HL-60 (cell line): Measurements from ENCODE around the gene BRD8.

Source experiments
- TF ChIP-seq, protein P1 (sequence below): IDR thresholded peaks from one replicate; pipeline ENCODE4 v1.5.1; 2011; ENCODE audit warnings: low read length, control low read depth, inconsistent platforms; ENCODE audit not compliant: insufficient read depth
- TF ChIP-seq, protein P2 (sequence below): IDR thresholded peaks from 2 replicates; pipeline ENCODE4 v1.6.1; 2012; ENCODE audit warnings: low read depth; ENCODE audit not compliant: insufficient replicate concordance

DNA sequence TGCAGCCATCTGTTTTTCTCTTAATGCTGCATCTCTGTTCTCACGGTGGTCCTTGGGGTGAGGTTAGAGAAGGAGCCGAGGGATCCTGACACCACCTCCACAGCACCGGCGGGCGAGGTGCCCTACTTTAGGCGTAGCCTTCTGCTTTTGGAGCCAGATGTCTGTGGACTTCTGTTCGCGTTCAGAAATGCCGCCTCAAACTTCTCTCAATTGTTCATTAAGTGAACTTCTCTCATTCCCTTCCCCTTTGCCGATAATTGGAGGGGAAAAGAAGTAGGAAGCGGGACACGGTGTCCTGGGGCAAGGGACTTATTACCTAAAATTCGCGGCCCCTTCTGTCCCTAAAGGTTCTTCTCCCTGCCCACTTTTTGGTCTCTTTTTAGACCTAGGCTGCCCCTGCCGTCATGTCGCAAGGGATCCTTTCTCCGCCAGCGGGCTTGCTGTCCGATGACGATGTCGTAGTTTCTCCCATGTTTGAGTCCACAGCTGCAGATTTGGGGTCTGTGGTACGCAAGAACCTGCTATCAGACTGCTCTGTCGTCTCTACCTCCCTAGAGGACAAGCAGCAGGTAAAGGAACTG lies 937 bp upstream of the BRD8 start:
- TF ChIP-seq, protein P1, sequence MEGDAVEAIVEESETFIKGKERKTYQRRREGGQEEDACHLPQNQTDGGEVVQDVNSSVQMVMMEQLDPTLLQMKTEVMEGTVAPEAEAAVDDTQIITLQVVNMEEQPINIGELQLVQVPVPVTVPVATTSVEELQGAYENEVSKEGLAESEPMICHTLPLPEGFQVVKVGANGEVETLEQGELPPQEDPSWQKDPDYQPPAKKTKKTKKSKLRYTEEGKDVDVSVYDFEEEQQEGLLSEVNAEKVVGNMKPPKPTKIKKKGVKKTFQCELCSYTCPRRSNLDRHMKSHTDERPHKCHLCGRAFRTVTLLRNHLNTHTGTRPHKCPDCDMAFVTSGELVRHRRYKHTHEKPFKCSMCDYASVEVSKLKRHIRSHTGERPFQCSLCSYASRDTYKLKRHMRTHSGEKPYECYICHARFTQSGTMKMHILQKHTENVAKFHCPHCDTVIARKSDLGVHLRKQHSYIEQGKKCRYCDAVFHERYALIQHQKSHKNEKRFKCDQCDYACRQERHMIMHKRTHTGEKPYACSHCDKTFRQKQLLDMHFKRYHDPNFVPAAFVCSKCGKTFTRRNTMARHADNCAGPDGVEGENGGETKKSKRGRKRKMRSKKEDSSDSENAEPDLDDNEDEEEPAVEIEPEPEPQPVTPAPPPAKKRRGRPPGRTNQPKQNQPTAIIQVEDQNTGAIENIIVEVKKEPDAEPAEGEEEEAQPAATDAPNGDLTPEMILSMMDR = no peak
- TF ChIP-seq, protein P2, sequence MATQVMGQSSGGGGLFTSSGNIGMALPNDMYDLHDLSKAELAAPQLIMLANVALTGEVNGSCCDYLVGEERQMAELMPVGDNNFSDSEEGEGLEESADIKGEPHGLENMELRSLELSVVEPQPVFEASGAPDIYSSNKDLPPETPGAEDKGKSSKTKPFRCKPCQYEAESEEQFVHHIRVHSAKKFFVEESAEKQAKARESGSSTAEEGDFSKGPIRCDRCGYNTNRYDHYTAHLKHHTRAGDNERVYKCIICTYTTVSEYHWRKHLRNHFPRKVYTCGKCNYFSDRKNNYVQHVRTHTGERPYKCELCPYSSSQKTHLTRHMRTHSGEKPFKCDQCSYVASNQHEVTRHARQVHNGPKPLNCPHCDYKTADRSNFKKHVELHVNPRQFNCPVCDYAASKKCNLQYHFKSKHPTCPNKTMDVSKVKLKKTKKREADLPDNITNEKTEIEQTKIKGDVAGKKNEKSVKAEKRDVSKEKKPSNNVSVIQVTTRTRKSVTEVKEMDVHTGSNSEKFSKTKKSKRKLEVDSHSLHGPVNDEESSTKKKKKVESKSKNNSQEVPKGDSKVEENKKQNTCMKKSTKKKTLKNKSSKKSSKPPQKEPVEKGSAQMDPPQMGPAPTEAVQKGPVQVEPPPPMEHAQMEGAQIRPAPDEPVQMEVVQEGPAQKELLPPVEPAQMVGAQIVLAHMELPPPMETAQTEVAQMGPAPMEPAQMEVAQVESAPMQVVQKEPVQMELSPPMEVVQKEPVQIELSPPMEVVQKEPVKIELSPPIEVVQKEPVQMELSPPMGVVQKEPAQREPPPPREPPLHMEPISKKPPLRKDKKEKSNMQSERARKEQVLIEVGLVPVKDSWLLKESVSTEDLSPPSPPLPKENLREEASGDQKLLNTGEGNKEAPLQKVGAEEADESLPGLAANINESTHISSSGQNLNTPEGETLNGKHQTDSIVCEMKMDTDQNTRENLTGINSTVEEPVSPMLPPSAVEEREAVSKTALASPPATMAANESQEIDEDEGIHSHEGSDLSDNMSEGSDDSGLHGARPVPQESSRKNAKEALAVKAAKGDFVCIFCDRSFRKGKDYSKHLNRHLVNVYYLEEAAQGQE = no peak
